PFSK-1 (cell line): Measurements from ENCODE around the gene CENPV.

Experiments
- TAF1 ChIP-seq: IDR thresholded peaks from 2 replicates; pipeline ENCODE4 v1.6.1; 2012; ENCODE audit warnings: low read length, control low read depth, borderline replicate concordance; ENCODE audit not compliant: insufficient read depth
- TF ChIP-seq, protein P1 (sequence below), 2 experiments: IDR thresholded peaks; 2 replicates each; pipeline versions ENCODE4 v1.6.1 to v1.8.0; 2011 to 2012; ENCODE audit warnings: low read depth in 2 of 2, low read length in 2 of 2, control low read depth in 1 of 2, inconsistent platforms in 1 of 2, mild to moderate bottlenecking in 1 of 2, moderate library complexity in 1 of 2; ENCODE audit not compliant: insufficient read depth in 1 of 2

DNA sequence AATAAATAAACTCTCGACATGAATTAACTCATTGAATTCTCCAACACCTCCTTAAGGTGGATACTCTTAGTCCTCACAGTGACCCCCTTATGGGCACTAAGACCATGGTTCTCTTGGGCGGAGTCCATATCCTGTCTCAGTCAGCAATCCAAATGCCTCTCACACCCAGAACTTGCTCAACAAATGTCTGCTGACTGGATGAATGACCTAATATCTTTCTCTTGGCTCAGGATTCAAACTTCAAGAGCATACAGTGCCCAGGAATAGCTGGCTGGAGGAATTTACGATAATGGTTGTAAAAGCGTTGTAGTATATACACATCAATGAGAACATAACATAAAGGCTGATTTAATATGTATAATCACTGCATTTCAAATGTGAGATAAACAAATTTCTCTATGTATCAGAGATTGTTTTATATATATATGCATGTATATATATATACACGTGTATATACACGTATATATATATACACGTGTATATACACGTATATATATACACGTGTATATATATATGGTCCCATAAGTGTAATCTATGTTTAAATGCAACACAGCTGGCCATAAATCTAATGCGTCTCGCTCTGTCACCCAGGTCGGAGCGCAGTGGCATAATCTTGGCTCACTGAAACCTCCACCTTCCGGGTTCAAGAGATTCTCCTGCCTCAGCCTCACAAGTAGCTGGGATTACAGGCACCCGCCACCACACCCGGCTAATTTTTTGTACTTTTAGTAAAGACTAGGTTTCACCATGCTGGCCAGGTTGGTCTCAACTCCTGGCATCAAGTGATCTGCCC is 21.1 kb upstream of the CENPV start:
- TF ChIP-seq, protein P1, sequence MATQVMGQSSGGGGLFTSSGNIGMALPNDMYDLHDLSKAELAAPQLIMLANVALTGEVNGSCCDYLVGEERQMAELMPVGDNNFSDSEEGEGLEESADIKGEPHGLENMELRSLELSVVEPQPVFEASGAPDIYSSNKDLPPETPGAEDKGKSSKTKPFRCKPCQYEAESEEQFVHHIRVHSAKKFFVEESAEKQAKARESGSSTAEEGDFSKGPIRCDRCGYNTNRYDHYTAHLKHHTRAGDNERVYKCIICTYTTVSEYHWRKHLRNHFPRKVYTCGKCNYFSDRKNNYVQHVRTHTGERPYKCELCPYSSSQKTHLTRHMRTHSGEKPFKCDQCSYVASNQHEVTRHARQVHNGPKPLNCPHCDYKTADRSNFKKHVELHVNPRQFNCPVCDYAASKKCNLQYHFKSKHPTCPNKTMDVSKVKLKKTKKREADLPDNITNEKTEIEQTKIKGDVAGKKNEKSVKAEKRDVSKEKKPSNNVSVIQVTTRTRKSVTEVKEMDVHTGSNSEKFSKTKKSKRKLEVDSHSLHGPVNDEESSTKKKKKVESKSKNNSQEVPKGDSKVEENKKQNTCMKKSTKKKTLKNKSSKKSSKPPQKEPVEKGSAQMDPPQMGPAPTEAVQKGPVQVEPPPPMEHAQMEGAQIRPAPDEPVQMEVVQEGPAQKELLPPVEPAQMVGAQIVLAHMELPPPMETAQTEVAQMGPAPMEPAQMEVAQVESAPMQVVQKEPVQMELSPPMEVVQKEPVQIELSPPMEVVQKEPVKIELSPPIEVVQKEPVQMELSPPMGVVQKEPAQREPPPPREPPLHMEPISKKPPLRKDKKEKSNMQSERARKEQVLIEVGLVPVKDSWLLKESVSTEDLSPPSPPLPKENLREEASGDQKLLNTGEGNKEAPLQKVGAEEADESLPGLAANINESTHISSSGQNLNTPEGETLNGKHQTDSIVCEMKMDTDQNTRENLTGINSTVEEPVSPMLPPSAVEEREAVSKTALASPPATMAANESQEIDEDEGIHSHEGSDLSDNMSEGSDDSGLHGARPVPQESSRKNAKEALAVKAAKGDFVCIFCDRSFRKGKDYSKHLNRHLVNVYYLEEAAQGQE (IDR thresholded peaks at IDR 0.05; ENCODE audit: insufficient read depth in 1 of 2, low read depth in 2 of 2, low read length in 2 of 2): no peak
- TF ChIP-seq TAF1: no peak
